Fibroblast of mammary gland (primary cell): Measurements from ENCODE around the gene COL9A2.

ENCODE experiments used
- DNase-seq: peaks from one replicate; pipeline ENCODE4 v3.0.0-alpha.2; 2010; ENCODE audit warnings: low read depth
- H3K4me3 ChIP-seq: 2 replicates; pipeline ENCODE4 v1.5.1; 2011; ENCODE audit warnings: low read depth, mild to moderate bottlenecking, low read length, moderate library complexity; ENCODE audit not compliant: control insufficient read depth
- CTCF ChIP-seq: conservative IDR thresholded peaks from 2 replicates; pipeline ENCODE4 v1.5.1; 2011; ENCODE audit warnings: low read depth, low read length, inconsistent platforms; ENCODE audit not compliant: control insufficient read depth, insufficient read depth

The COL9A2 gene

GRCh38 chr1:40299366-40300248 is 17.5 kb downstream of the COL9A2 start:
- H3K4me3 ChIP-seq: no peak overlapping the region
- peak; percentile 34 for DNase-seq
- TF ChIP-seq CTCF: no peak

DNA sequence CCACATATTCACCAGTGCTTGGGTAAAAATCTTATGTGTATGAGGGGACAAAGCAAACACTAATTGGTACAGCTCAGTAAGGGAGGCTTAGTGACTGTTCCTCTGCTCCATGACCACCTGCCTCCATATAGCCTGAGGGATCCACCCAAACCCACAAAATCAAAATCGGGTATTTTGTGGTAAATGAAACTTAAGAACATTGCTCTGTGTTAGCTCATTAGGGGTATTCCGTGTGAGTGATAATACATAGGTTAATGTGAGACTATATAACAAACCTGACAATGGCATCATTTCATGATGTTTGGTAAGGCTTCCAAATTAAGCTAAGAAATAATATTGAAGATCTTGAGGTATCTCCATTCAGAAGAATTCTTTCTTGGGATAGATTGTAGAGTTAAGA is 25.8 kb downstream of the COL9A2 start:
- H3K4me3 ChIP-seq: no peak overlapping the region
- DNase-seq: no peak
- TF ChIP-seq CTCF: no peak

- no peak overlapping the region for H3K4me3 ChIP-seq
- no peak for DNase-seq
- no peak for TF ChIP-seq CTCF
Measured at GRCh38 chr1:40281853-40282252, 35.2 kb downstream of the COL9A2 start.

DNA sequence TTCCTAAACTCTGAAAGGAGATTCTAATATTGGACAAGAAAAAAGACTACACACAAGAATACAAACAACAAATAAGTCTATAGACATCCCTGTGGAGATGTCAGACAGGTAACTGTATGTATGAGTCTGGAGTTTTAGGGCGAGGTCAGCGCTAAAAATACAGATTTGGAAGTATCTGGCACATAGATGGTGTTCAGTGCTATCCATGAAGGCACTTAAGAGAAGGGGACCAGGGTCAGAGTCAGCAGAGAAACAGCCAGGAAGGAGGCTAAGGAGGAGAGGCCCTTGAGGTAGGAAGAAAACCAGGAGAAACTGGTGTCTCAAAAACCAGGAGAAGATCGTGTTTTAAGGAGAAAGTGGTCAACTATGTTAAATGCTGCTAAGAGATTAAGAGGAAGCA is 41.0 kb downstream of the COL9A2 start:
- no peak for TF ChIP-seq CTCF
- DNase-seq: no peak
- H3K4me3 ChIP-seq: no peak overlapping the region

DNA sequence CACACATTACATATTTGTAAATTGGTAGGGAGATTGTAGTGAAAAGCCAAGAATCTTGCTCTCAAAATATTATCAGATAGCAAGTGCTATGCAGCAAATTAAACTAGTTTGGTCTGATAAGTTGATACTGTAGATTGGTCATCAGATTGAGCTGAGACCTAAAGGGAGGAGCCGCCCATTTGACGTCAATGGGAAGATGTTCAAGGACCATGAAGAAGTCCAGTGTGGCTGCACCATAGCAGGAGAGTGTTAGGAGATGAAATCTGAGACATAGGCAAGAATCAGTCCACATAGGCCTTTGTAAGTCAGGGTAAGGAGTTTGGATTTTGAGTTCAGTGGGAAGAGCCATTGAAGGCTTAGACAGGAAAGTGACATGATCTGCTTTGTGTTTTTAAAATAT is 42.8 kb downstream of the COL9A2 start:
- no peak for TF ChIP-seq CTCF
- H3K4me3 ChIP-seq: no peak overlapping the region
- DNase-seq: no peak

- TF ChIP-seq CTCF: no peak
- no peak for DNase-seq
Measured at GRCh38 chr1:40273547-40274166, 43.4 kb downstream of the COL9A2 start.

More at GRCh38 chr1:40273547-40274166, 43.4 kb downstream of the COL9A2 start:
- no peak overlapping the region for H3K4me3 ChIP-seq
